Mesendoderm (in vitro differentiated cells): ENCODE data around the gene SLAMF7.
"Not testable (repeated sequence)": the region's sequence is repeated elsewhere in the genome, so short reads cannot be mapped to it uniquely, and the experiment has no call there.

Experiments used
- DNase-seq: peaks from one replicate; pipeline ENCODE4 v3.0.0; 2013
- H2AK5ac ChIP-seq: 2 replicates; pipeline ENCODE4 v1.6.1; 2013; ENCODE audit warnings: low read length, inconsistent platforms
- H2BK120ac ChIP-seq: 2 replicates; pipeline ENCODE4 v1.6.1; 2013; ENCODE audit warnings: low read depth, mild to moderate bottlenecking, low read length, moderate library complexity, mixed read lengths
- H2BK15ac ChIP-seq: replicated peaks from 2 replicates; pipeline ENCODE4 v1.6.1; 2013; ENCODE audit warnings: low read depth, mild to moderate bottlenecking, moderate library complexity
- H2BK5ac ChIP-seq: 2 replicates; pipeline ENCODE4 v1.6.1; 2013; ENCODE audit warnings: low read length, inconsistent platforms
- H3K18ac ChIP-seq: 2 replicates; pipeline ENCODE4 v1.6.1; 2013; ENCODE audit warnings: mild to moderate bottlenecking, low read length, mixed read lengths
- H3K23ac ChIP-seq: one replicate; pipeline ENCODE4 v1.6.1; 2013; ENCODE audit warnings: low read length
- H3K27ac ChIP-seq: 2 replicates; pipeline ENCODE4 v1.5.1; 2013; ENCODE audit warnings: low read depth, mild to moderate bottlenecking, inconsistent platforms, low read length, moderate library complexity
- H3K27me3 ChIP-seq: 2 replicates; pipeline ENCODE4 v1.6.1; 2013; ENCODE audit warnings: low read length, control low read depth, mild to moderate bottlenecking, inconsistent platforms; ENCODE audit not compliant: insufficient read depth, poor library complexity
- H3K36me3 ChIP-seq: 2 replicates; pipeline ENCODE4 v1.6.1; 2013; ENCODE audit warnings: low read length, inconsistent platforms; ENCODE audit not compliant: control insufficient read depth, insufficient read depth
- H3K4ac ChIP-seq: one replicate; pipeline ENCODE4 v1.6.1; 2013; ENCODE audit warnings: low read depth, mild to moderate bottlenecking, low read length, moderate library complexity
- H3K4me1 ChIP-seq: 2 replicates; pipeline ENCODE4 v1.6.1; 2013; ENCODE audit warnings: low read depth, low read length, inconsistent platforms; ENCODE audit not compliant: control insufficient read depth
- H3K4me2 ChIP-seq: 2 replicates; pipeline ENCODE4 v1.6.1; 2013; ENCODE audit warnings: low read length
- H3K4me3 ChIP-seq: 2 replicates; pipeline ENCODE4 v1.5.1; 2013; ENCODE audit warnings: mild to moderate bottlenecking, low read length
- H3K56ac ChIP-seq: one replicate; pipeline ENCODE4 v1.6.1; 2013; ENCODE audit warnings: low read length
- H3K79me1 ChIP-seq: 2 replicates; pipeline ENCODE4 v1.6.1; 2013; ENCODE audit warnings: low read length, inconsistent platforms
- H3K79me2 ChIP-seq: 2 replicates; pipeline ENCODE4 v1.6.1; 2013; ENCODE audit warnings: mild to moderate bottlenecking, low read length; ENCODE audit not compliant: control insufficient read depth, insufficient read depth
- H3K9ac ChIP-seq: 2 replicates; pipeline ENCODE4 v1.6.1; 2013; ENCODE audit warnings: low read length, inconsistent platforms
- H4K5ac ChIP-seq: one replicate; pipeline ENCODE4 v1.6.1; 2013; ENCODE audit warnings: low read length
- H4K8ac ChIP-seq: one replicate; pipeline ENCODE4 v1.6.1; 2013; ENCODE audit warnings: low read depth, mild to moderate bottlenecking, control low read depth, low read length, moderate library complexity
- WGBS: extraction: QIAGEN DNeasy Blood & Tissue Kit; methylation state at CpG from one replicate; pipeline ENCODE4 v1.1.7; 2013; ENCODE audit warnings: low lambda C conversion rate, missing lambda C conversion rate; ENCODE audit not compliant: insufficient coverage; ENCODE audit errors: extremely low coverage; 5-methylcytosine and 5-hydroxymethylcytosine counted together

SLAMF7 gene

GRCh38 chr1:160714034-160714648 is 24.9 kb upstream of the SLAMF7 start:
- not testable (repeated sequence) for H3K79me1 ChIP-seq, H2BK5ac ChIP-seq, H2BK120ac ChIP-seq, H2AK5ac ChIP-seq, H3K9ac ChIP-seq, H3K23ac ChIP-seq, H2BK15ac ChIP-seq, H3K18ac ChIP-seq, H3K4me2 ChIP-seq, H3K27me3 ChIP-seq, H3K4ac ChIP-seq, H3K79me2 ChIP-seq, H4K8ac ChIP-seq, H3K27ac ChIP-seq, H3K4me3 ChIP-seq, H4K5ac ChIP-seq, H3K4me1 ChIP-seq, H3K36me3 ChIP-seq, DNase-seq, H3K56ac ChIP-seq
- WGBS = no CpG with 5 or more reads among the region's 5 CpGs

GRCh38 chr1:160716013-160716412 is 23.0 kb upstream of the SLAMF7 start:
- Histone ChIP-seq H3K23ac (no peak overlapping the region), H2BK5ac (no peak overlapping the region), H3K27me3 (no peaks in the 10 kb centered on the region), H3K9ac (no peak overlapping the region), H2BK120ac (no peak overlapping the region), H4K5ac (no peak overlapping the region), H3K4me3 (no peak overlapping the region), H3K79me2 (no peaks in the 10 kb centered on the region), H4K8ac (no peak overlapping the region), H3K4me2 (no peak overlapping the region), H3K18ac (no peak overlapping the region), H2AK5ac (no peak overlapping the region), H3K27ac (no peak overlapping the region), H3K79me1 (no peaks in the 10 kb centered on the region), H3K36me3 (no peaks in the 10 kb centered on the region), H2BK15ac (no peak overlapping the region), H3K56ac (no peak overlapping the region), H3K4ac (no peak overlapping the region), H3K4me1 (no peaks in the 10 kb centered on the region)
- DNase-seq = no peak
- no CpG with 5 or more reads among the region's 1 CpG for WGBS

- no CpG with 5 or more reads among the region's 5 CpGs for WGBS
Measured at GRCh38 chr1:160717306-160717705, 21.7 kb upstream of the SLAMF7 start.

GRCh38 chr1:160718210-160718609 is 20.8 kb upstream of the SLAMF7 start:
- Histone ChIP-seq H3K36me3 (no peaks in the 10 kb centered on the region), H3K4ac (no peak overlapping the region)

More at GRCh38 chr1:160717306-160717705, 21.7 kb upstream of the SLAMF7 start:
- DNase-seq = no peak
- H3K4me2 ChIP-seq = no peak overlapping the region
- no peak overlapping the region for H4K5ac ChIP-seq
- H3K4me1 ChIP-seq = no peaks in the 10 kb centered on the region
- H3K18ac ChIP-seq = no peak overlapping the region
- no peak overlapping the region for H4K8ac ChIP-seq
- H3K27ac ChIP-seq = no peak overlapping the region
- no peaks in the 10 kb centered on the region for H3K36me3 ChIP-seq
- H2BK15ac ChIP-seq = no peak overlapping the region
- H3K4ac ChIP-seq = no peak overlapping the region
- no peak overlapping the region for H3K4me3 ChIP-seq
- H3K27me3 ChIP-seq = no peaks in the 10 kb centered on the region
- no peak overlapping the region for H3K9ac ChIP-seq
- no peak overlapping the region for H2BK5ac ChIP-seq
- no peak overlapping the region for H3K56ac ChIP-seq
- no peak overlapping the region for H3K23ac ChIP-seq
- no peaks in the 10 kb centered on the region for H3K79me1 ChIP-seq
- no peak overlapping the region for H2AK5ac ChIP-seq
- no peaks in the 10 kb centered on the region for H3K79me2 ChIP-seq
- no peak overlapping the region for H2BK120ac ChIP-seq

GRCh38 chr1:160720356-160721085 is 18.5 kb upstream of the SLAMF7 start:
- Histone ChIP-seq H3K4me3 (no peak overlapping the region), H3K79me2 (no peaks in the 10 kb centered on the region), H3K4me2 (no peak overlapping the region), H2AK5ac (no peak overlapping the region), H2BK15ac (no peak overlapping the region), H3K56ac (no peak overlapping the region), H4K5ac (no peak overlapping the region), H2BK120ac (no peak overlapping the region), H3K9ac (no peak overlapping the region), H3K23ac (no peak overlapping the region), H3K79me1 (no peaks in the 10 kb centered on the region), H3K27me3 (no peaks in the 10 kb centered on the region), H3K27ac (no peak overlapping the region), H3K36me3 (no peaks in the 10 kb centered on the region), H3K4me1 (no peaks in the 10 kb centered on the region), H4K8ac (no peak overlapping the region), H3K18ac (no peak overlapping the region), H3K4ac (no peak overlapping the region), H2BK5ac (no peak overlapping the region)
- DNase-seq = no peak
- no CpG with 5 or more reads among the region's 3 CpGs for WGBS

More at GRCh38 chr1:160718210-160718609, 20.8 kb upstream of the SLAMF7 start:
- Histone ChIP-seq H3K79me2 (no peaks in the 10 kb centered on the region), H3K79me1 (no peaks in the 10 kb centered on the region), H3K27me3 (no peaks in the 10 kb centered on the region), H4K5ac (no peak overlapping the region), H4K8ac (no peak overlapping the region), H2AK5ac (no peak overlapping the region), H3K9ac (no peak overlapping the region), H3K18ac (no peak overlapping the region), H3K27ac (no peak overlapping the region), H2BK15ac (no peak overlapping the region), H3K23ac (no peak overlapping the region), H3K56ac (no peak overlapping the region), H3K4me3 (no peak overlapping the region), H3K4me1 (no peaks in the 10 kb centered on the region), H3K4me2 (no peak overlapping the region), H2BK5ac (no peak overlapping the region), H2BK120ac (no peak overlapping the region)
- no peak for DNase-seq
- 100% methylated on average over 1 of the region's 4 CpGs for WGBS

- Histone ChIP-seq H3K4me3 (no peak overlapping the region), H3K79me1 (no peaks in the 10 kb centered on the region), H3K27ac (no peak overlapping the region), H3K23ac (no peak overlapping the region), H2AK5ac (no peak overlapping the region), H3K56ac (no peak overlapping the region), H3K36me3 (no peaks in the 10 kb centered on the region), H2BK15ac (no peak overlapping the region), H3K79me2 (no peaks in the 10 kb centered on the region), H4K8ac (no peak overlapping the region), H3K9ac (no peak overlapping the region), H4K5ac (no peak overlapping the region), H2BK120ac (no peak overlapping the region), H2BK5ac (no peak overlapping the region), H3K4me2 (no peak overlapping the region), H3K27me3 (no peaks in the 10 kb centered on the region), H3K4ac (no peak overlapping the region), H3K18ac (no peak overlapping the region), H3K4me1 (peaks cover 4% of the 10 kb centered on the region)
- no peak for DNase-seq
Measured at GRCh38 chr1:160721473-160721872, 17.6 kb upstream of the SLAMF7 start.
